ENCODE results near the gene TMEM200A.

- TF ChIP-seq CTCF (IDR thresholded peaks at IDR 0.05), result no peak
- no peak for TF ChIP-seq POLR2A (IDR thresholded peaks at IDR 0.05)
These were observed 58.9 kb downstream of the TMEM200A start for GRCh38 chr6:130424710-130425109.

All from testis (tissue), 2 donors.